Right renal pelvis (tissue), 4 donors: ENCODE data around the gene MTCL1. TPM values are rescaled to one million over a fixed set of nuclear protein-coding genes. Genes with fewer than 3 reads are reported as not detected.

Experiments used
- DNase-seq, 4 donors: peaks; one replicate each; pipeline ENCODE4 v3.0.0-alpha.2; 2013; ENCODE audit warnings: low read depth in 4 of 4, low spot score in 3 of 4, missing footprints in 1 of 4
- polyA plus RNA-seq, 4 donors: library from polyadenylated mRNA; unstranded; fragments of 120-200 nt; gene quantifications; one replicate each; pipeline ENCODE4 v1.2.1, GENCODE V29; 2013; ENCODE audit not compliant: insufficient read length in 4 of 4

Gene MTCL1
- polyA plus RNA-seq, 4 donors, result 16.2 to 24.4 (median 19.0) TPM

GRCh38 chr18:8709248-8710059 lies 4.1 kb downstream of the MTCL1 start:
- no peak for DNase-seq

GRCh38 chr18:8711736-8712135 lies 6.4 kb downstream of the MTCL1 start:
- no peak for DNase-seq

GRCh38 chr18:8713691-8714090 lies 8.3 kb downstream of the MTCL1 start:
- DNase-seq, result no peak

GRCh38 chr18:8715599-8715998 lies 10.2 kb downstream of the MTCL1 start:
- DNase-seq, result no peak

GRCh38 chr18:8717011-8717770 lies 11.8 kb downstream of the MTCL1 start:
- DNase-seq, result no peak

- DNase-seq, result no peak
Observed at GRCh38 chr18:8718401-8718913, 13.1 kb downstream of the MTCL1 start.

- no peak for DNase-seq
Observed at GRCh38 chr18:8719192-8719591, 13.8 kb downstream of the MTCL1 start.

- DNase-seq, result no peak
Observed at GRCh38 chr18:8720141-8720540, 14.8 kb downstream of the MTCL1 start.

- no peak for DNase-seq
Observed at GRCh38 chr18:8721094-8721669, 15.8 kb downstream of the MTCL1 start.

- no peak for DNase-seq
Observed at GRCh38 chr18:8721716-8722115, 16.4 kb downstream of the MTCL1 start.

GRCh38 chr18:8722946-8723820 lies 17.8 kb downstream of the MTCL1 start:
- no peak for DNase-seq

GRCh38 chr18:8724452-8724851 lies 19.1 kb downstream of the MTCL1 start:
- no peak for DNase-seq

GRCh38 chr18:8726281-8726680 lies 20.9 kb downstream of the MTCL1 start:
- DNase-seq, result no peak

GRCh38 chr18:8726963-8727705 lies 21.8 kb downstream of the MTCL1 start:
- no peak for DNase-seq

GRCh38 chr18:8730080-8730827 lies 24.9 kb downstream of the MTCL1 start:
- no peak for DNase-seq

GRCh38 chr18:8732442-8733360 lies 27.3 kb downstream of the MTCL1 start:
- no peak for DNase-seq

- no peak for DNase-seq
Observed at GRCh38 chr18:8734496-8734895, 29.1 kb downstream of the MTCL1 start.

- peak in 1 of 4 donors; percentile 2 for DNase-seq
Observed at GRCh38 chr18:8735274-8735673, 29.9 kb downstream of the MTCL1 start.
